Activated T-cell treated with anti-CD3 and anti-CD28 coated beads, Interleukin-2, amount 50 U/mL, for 1 hour (primary cell): ENCODE measurements around the gene UBE4B.
A peak's percentile ranks its signal among the peaks of the same experiment; 100 is the strongest.
"Not testable (repeated sequence)": the region's sequence is repeated elsewhere in the genome, so short reads cannot be mapped to it uniquely, and the experiment has no call there.

Source experiments
- DNase-seq: peaks from one replicate; pipeline ENCODE4 v3.0.0-alpha.2; 2020

Gene UBE4B

GRCh38 chr1:10032590-10033358 is at the start of gene UBE4B:
UBE4B (plus strand) TSS chr1:10032958; CDS start chr1:10033671, 713 bp downstream.
- DNase-seq = peak; percentile 100

- DNase-seq = no peak
These were observed 48.5 kb upstream of the UBE4B start for GRCh38 chr1:9984253-9984652.

GRCh38 chr1:9985001-9985400 is 47.8 kb upstream of the UBE4B start:
- no peak for DNase-seq

- DNase-seq = no peak
These were observed 43.0 kb upstream of the UBE4B start for GRCh38 chr1:9989773-9990172.

- no peak for DNase-seq
These were observed 41.8 kb upstream of the UBE4B start for GRCh38 chr1:9990944-9991343.

- DNase-seq = no peak
These were observed 39.8 kb upstream of the UBE4B start for GRCh38 chr1:9992910-9993309.

GRCh38 chr1:9993561-9994075 is 39.1 kb upstream of the UBE4B start:
- no peak for DNase-seq

- DNase-seq = peak; percentile 24
These were observed 35.9 kb upstream of the UBE4B start, which contains the start of gene RBP7 for GRCh38 chr1:9996624-9997582. RBP7 (plus strand) TSS chr1:9997228; CDS start chr1:9997259, 31 bp downstream.

GRCh38 chr1:10001016-10001665 is 31.6 kb upstream of the UBE4B start:
- no peak for DNase-seq

GRCh38 chr1:10005248-10005647 is 27.5 kb upstream of the UBE4B start:
- not testable (repeated sequence) for DNase-seq

- DNase-seq = no peak
These were observed 25.6 kb upstream of the UBE4B start for GRCh38 chr1:10007169-10007568.

- no peak for DNase-seq
These were observed 18.7 kb upstream of the UBE4B start for GRCh38 chr1:10014016-10014415.

GRCh38 chr1:10019561-10019960 is 13.2 kb upstream of the UBE4B start:
- no peak for DNase-seq

GRCh38 chr1:10020086-10020485 is 12.7 kb upstream of the UBE4B start:
- DNase-seq = no peak

- not testable (repeated sequence) for DNase-seq
These were observed 12.1 kb upstream of the UBE4B start for GRCh38 chr1:10020678-10021077.

- not testable (repeated sequence) for DNase-seq
These were observed 10.8 kb upstream of the UBE4B start for GRCh38 chr1:10021992-10022391.

GRCh38 chr1:10022656-10023055 is 10.1 kb upstream of the UBE4B start:
- DNase-seq = no peak

GRCh38 chr1:10025354-10025753 is 7.4 kb upstream of the UBE4B start:
- DNase-seq = no peak

GRCh38 chr1:10027027-10027426 is 5.7 kb upstream of the UBE4B start:
- no peak for DNase-seq

- DNase-seq = not testable (repeated sequence)
These were observed 3.7 kb upstream of the UBE4B start for GRCh38 chr1:10028956-10029500.

GRCh38 chr1:10031461-10031860 is 1.3 kb upstream of the UBE4B start:
- DNase-seq = no peak

GRCh38 chr1:10033359-10033845 is 644 bp downstream of the UBE4B start:
- no peak for DNase-seq
